H7 (cell line): ENCODE measurements around the gene BTBD2. TPM values are rescaled to one million over a fixed set of nuclear protein-coding genes. Genes with fewer than 3 reads are reported as not detected.

Experiments used
- DNase-seq: peaks from one replicate; pipeline ENCODE4 v3.0.0; 2012
- H3K27me3 ChIP-seq: 2 replicates; pipeline ENCODE4 v1.6.0; 2011; ENCODE audit warnings: mild to moderate bottlenecking, low read length; ENCODE audit not compliant: control insufficient read depth, insufficient read depth
- H3K36me3 ChIP-seq: replicated peaks from 2 replicates; pipeline ENCODE4 v1.5.1; 2011; ENCODE audit warnings: low read length; ENCODE audit not compliant: control insufficient read depth, insufficient read depth
- H3K4me3 ChIP-seq: 2 replicates; pipeline ENCODE4 v1.5.1; 2011; ENCODE audit warnings: low read depth, mild to moderate bottlenecking, control low read depth, low read length, moderate library complexity; ENCODE audit not compliant: insufficient read depth
- total RNA-seq: library from RNA; depleted of rRNA; stranded (reverse); fragments of >200 nt; shearing (Covaris generic); gene quantifications from 2 replicates; pipeline ENCODE4 v1.2.3, GENCODE V29; 2014

The BTBD2 gene
- total RNA-seq, 1 experiment from 2014 or later = 129 TPM

GRCh38 chr19:2046046-2046907 lies 30.8 kb upstream of the BTBD2 start:
- H3K4me3 ChIP-seq = no peak overlapping the region
- no peaks in the 10 kb centered on the region for H3K27me3 ChIP-seq
- H3K36me3 ChIP-seq = peaks cover 4% of the 10 kb centered on the region
- peak; percentile 52 for DNase-seq

GRCh38 chr19:2045501-2046045 lies 30.1 kb upstream of the BTBD2 start:
- DNase-seq = peak; percentile 57
- Histone ChIP-seq H3K36me3 (peaks cover 10% of the 10 kb centered on the region), H3K4me3 (no peak overlapping the region), H3K27me3 (no peaks in the 10 kb centered on the region)

- DNase-seq = peak; percentile 56
- H3K36me3 ChIP-seq = peaks cover 12% of the 10 kb centered on the region
- no peak overlapping the region for H3K4me3 ChIP-seq
- no peaks in the 10 kb centered on the region for H3K27me3 ChIP-seq
These were observed 29.4 kb upstream of the BTBD2 start for GRCh38 chr19:2044709-2045500.

- no peak overlapping the region for H3K4me3 ChIP-seq
- DNase-seq = peak; percentile 76
- no peaks in the 10 kb centered on the region for H3K27me3 ChIP-seq
- H3K36me3 ChIP-seq = peaks cover 12% of the 10 kb centered on the region
These were observed 28.6 kb upstream of the BTBD2 start for GRCh38 chr19:2043961-2044708.

- H3K4me3 ChIP-seq = no peak overlapping the region
- no peaks in the 10 kb centered on the region for H3K27me3 ChIP-seq
- peaks cover 12% of the 10 kb centered on the region for H3K36me3 ChIP-seq
- no peak for DNase-seq
These were observed 27.7 kb upstream of the BTBD2 start for GRCh38 chr19:2043251-2043641.

- Histone ChIP-seq H3K4me3 (peak overlapping the region; percentile 23), H3K27me3 (no peaks in the 10 kb centered on the region), H3K36me3 (peaks cover 12% of the 10 kb centered on the region)
- DNase-seq = peak; percentile 74
These were observed 27.2 kb upstream of the BTBD2 start for GRCh38 chr19:2042485-2043250.

GRCh38 chr19:2041683-2042484 lies 26.4 kb upstream of the BTBD2 start:
- Histone ChIP-seq H3K4me3 (peak overlapping the region; percentile 24), H3K27me3 (no peaks in the 10 kb centered on the region), H3K36me3 (peaks cover 12% of the 10 kb centered on the region)
- DNase-seq = peak; percentile 100

GRCh38 chr19:2041433-2041682 lies 25.8 kb upstream of the BTBD2 start:
- no peak for DNase-seq
- no peaks in the 10 kb centered on the region for H3K27me3 ChIP-seq
- no peak overlapping the region for H3K4me3 ChIP-seq
- peaks cover 12% of the 10 kb centered on the region for H3K36me3 ChIP-seq

- no peak overlapping the region for H3K4me3 ChIP-seq
- H3K36me3 ChIP-seq = peaks cover 12% of the 10 kb centered on the region
- DNase-seq = peak; percentile 50
- no peaks in the 10 kb centered on the region for H3K27me3 ChIP-seq
These were observed 25.3 kb upstream of the BTBD2 start for GRCh38 chr19:2040647-2041432.

- no peak overlapping the region for H3K4me3 ChIP-seq
- peak; percentile 54 for DNase-seq
- H3K36me3 ChIP-seq = peaks cover 12% of the 10 kb centered on the region
- H3K27me3 ChIP-seq = no peaks in the 10 kb centered on the region
These were observed 24.6 kb upstream of the BTBD2 start for GRCh38 chr19:2039959-2040646.

- H3K27me3 ChIP-seq = no peaks in the 10 kb centered on the region
- no peak overlapping the region for H3K4me3 ChIP-seq
- no peak for DNase-seq
- peaks cover 12% of the 10 kb centered on the region for H3K36me3 ChIP-seq
These were observed 23.8 kb upstream of the BTBD2 start for GRCh38 chr19:2039089-2039958.
